ENCODE measurements around the gene MOB3B. TPM values are rescaled to one million over a fixed set of nuclear protein-coding genes. Genes with fewer than 3 reads are reported as not detected.

Gene MOB3B
- total RNA-seq, 1 donor from 2014 or later: 10.0 TPM

DNA sequence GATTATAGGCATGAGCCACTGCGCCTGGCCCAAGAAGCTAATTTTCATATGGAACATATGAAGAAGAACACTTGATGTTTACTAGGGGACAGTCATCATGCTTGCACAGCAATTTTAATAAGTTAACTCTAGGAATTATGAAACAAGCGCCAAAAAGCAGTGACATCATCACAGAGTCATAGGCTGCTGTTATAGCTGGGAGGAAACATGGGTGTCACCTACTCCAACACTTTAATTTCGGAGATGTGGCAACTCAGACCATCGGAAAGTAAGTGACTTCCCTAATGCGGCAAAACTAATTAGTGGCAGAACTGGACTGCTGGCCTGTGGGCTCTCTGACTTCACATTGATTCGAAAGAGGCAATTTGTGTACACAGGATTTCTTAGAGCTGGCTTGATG, 194.5 kb downstream of the MOB3B start:
- peaks cover 13% of the 10 kb centered on the region for H3K4me1 Mint-ChIP-seq
- no peak overlapping the region for H3K4me3 Mint-ChIP-seq
- ChIA-PET CTCF (interaction anchor here (0.8 to 11.1 kb wide), 4 partner anchors 15 to 212 kb away, joined by 3 to 201 read pairs (median 49); partner anchors contain the start of gene MOB3B), POLR2A (interaction anchor here (0.6 kb wide), 2 partner anchors 22 to 193 kb away, joined by 3 read pairs; no protein-coding TSS in a partner anchor)
- TF ChIP-seq, protein P1, sequence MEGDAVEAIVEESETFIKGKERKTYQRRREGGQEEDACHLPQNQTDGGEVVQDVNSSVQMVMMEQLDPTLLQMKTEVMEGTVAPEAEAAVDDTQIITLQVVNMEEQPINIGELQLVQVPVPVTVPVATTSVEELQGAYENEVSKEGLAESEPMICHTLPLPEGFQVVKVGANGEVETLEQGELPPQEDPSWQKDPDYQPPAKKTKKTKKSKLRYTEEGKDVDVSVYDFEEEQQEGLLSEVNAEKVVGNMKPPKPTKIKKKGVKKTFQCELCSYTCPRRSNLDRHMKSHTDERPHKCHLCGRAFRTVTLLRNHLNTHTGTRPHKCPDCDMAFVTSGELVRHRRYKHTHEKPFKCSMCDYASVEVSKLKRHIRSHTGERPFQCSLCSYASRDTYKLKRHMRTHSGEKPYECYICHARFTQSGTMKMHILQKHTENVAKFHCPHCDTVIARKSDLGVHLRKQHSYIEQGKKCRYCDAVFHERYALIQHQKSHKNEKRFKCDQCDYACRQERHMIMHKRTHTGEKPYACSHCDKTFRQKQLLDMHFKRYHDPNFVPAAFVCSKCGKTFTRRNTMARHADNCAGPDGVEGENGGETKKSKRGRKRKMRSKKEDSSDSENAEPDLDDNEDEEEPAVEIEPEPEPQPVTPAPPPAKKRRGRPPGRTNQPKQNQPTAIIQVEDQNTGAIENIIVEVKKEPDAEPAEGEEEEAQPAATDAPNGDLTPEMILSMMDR (IDR thresholded peaks at IDR 0.05): no peak
- DNase-seq (no peak), ATAC-seq (ENCODE audit: low read depth) (no peak)
- no peak overlapping the region for H3K27ac Mint-ChIP-seq
- H3K27me3 Mint-ChIP-seq: no peaks in the 10 kb centered on the region
- no peaks in the 10 kb centered on the region for H3K9me3 Mint-ChIP-seq
- peaks cover 8% of the 10 kb centered on the region for H3K36me3 Mint-ChIP-seq (ENCODE audit: low read depth)
- intact Hi-C loops (cut with micrococcal nuclease): no loop called here

DNA sequence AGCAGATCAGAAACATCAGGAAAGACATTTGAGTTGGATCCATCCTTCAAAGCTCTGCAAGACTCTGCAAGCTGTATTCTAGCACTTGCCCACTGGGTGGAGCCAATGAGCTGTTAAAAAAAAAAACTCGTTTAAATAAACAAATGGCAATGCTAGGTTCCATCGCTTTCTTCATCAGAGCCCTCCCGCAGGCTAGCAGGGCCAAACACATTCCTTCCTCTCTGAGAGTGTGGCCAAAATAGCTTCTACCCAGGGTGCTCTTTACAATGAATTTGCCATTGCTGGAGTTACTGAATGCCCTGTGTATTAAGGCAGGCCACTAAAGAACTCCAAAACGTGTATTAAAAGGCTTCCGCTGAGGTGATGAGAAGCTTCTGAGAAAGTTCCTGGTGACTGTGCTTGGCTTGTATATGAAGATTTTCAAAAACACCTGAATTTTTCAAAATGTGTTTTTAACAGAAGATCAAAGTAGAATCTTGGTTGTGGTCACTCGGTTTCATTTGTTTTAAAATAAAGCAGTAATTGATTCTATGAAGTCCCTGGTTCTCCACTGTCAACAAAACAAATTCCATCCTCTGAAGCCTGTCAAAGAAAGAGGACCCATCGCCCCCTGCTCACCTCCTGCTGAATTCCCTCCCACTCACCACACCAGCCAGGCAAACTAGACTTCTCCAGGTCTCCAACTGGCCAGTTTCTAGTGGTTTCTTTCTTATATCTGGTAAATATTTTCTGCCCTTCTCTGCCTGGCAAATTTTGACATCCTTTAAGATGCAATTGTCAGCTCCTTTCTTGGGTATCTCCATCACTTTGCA, 196.2 kb downstream of the MOB3B start:
- CTCF ChIA-PET: interaction anchor here (0.5 to 11.1 kb wide), 38 partner anchors 8 to 273 kb away, joined by 3 to 201 read pairs (median 4); partner anchors contain the start of gene MOB3B
- peak overlapping the region; percentile 36 for H3K27ac Mint-ChIP-seq

DNA sequence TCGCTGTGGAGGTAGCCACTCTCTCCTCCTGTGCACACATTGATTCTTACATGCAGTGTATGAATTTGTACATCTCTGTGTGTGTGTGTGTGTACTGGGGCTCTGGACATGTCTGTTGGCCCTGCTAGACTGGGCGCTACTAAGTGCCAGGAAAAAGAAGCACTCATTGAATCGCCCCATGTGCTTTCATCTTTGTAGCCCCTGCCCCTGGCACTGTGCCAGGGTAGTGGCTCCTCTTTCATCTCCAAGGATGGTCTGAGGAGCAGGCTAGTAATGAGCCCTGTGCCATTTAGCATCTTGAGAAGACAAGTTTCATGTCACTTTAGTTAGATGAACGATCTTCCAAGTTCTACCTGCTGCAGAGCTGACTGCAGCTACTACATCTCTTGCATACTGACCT, 198.2 kb downstream of the MOB3B start:
- intact Hi-C loops (cut with micrococcal nuclease): loop anchor here (5.0 kb wide), 1 partner anchor 111 kb away; no protein-coding TSS in a partner anchor
- ChIA-PET POLR2A (interaction anchor here (2.4 kb wide), 1 partner anchor 198 kb away, joined by 38 read pairs; the partner anchor contains the start of gene MOB3B), CTCF (interaction anchor here (0.9 to 11.1 kb wide), 8 partner anchors 18 to 230 kb away, joined by 3 to 201 read pairs (median 6); partner anchors contain the start of gene MOB3B)
- DNase-seq (no peak), ATAC-seq (ENCODE audit: low read depth) (no peak)
- H3K4me1 Mint-ChIP-seq: peaks cover 8% of the 10 kb centered on the region
- H3K36me3 Mint-ChIP-seq (ENCODE audit: low read depth): peaks cover 37% of the 10 kb centered on the region
- H3K27me3 Mint-ChIP-seq: no peaks in the 10 kb centered on the region
- TF ChIP-seq, protein P1 (IDR thresholded peaks at IDR 0.05): no peak
- H3K27ac Mint-ChIP-seq: no peak overlapping the region
- no peaks in the 10 kb centered on the region for H3K9me3 Mint-ChIP-seq
- H3K4me3 Mint-ChIP-seq: no peak overlapping the region

More for the DNA sequence above, 196.2 kb downstream of the MOB3B start:
- TF ChIP-seq, protein P1 (IDR thresholded peaks at IDR 0.05): peak; percentile 38
- H3K9me3 Mint-ChIP-seq: no peaks in the 10 kb centered on the region
- H3K36me3 Mint-ChIP-seq (ENCODE audit: low read depth): peaks cover 22% of the 10 kb centered on the region
- no peak overlapping the region for H3K4me3 Mint-ChIP-seq
- intact Hi-C loops (cut with micrococcal nuclease): loop anchor here (1.0 to 5.0 kb wide), 7 partner anchors 34 to 215 kb away; partner anchors contain the start of gene MOB3B
- peaks cover 13% of the 10 kb centered on the region for H3K4me1 Mint-ChIP-seq
- POLR2A ChIA-PET: interaction anchor here (0.6 to 2.4 kb wide), 6 partner anchors 45 to 588 kb away, joined by 3 to 38 read pairs (median 3); partner anchors contain the start of gene MOB3B
- ATAC-seq (ENCODE audit: low read depth) (peak; percentile 96), DNase-seq (peak; percentile 48)
- no peaks in the 10 kb centered on the region for H3K27me3 Mint-ChIP-seq

DNA sequence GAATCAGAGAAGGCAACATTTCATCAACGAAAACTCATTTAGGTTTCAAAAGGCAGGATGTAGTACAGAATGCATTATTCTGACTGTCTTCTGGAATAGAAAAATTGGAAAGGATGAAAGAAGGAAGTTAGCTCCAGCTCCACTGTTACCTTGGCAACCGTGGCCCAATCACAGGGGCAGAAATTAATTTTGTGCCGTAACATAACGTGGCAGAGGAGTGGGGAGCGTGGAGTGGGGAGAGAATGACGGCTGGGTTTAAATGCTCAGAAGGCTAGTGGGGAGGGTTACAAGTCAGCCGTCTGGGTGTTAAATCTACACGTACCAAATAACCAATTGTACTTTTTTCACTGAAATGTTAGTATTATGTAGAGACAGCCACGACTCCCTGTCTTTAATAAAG, 200.3 kb downstream of the MOB3B start:
- DNase-seq: no peak
- TF ChIP-seq, protein P1 (IDR thresholded peaks at IDR 0.05): no peak
- Mint-ChIP-seq H3K27me3 (no peaks in the 10 kb centered on the region), H3K27ac (no peak overlapping the region), H3K4me1 (peaks cover 8% of the 10 kb centered on the region), H3K9me3 (peaks cover 2% of the 10 kb centered on the region), H3K4me3 (no peak overlapping the region), H3K36me3 (ENCODE audit: low read depth) (peaks cover 48% of the 10 kb centered on the region)
- ChIA-PET POLR2A (no interaction called here), CTCF (interaction anchor here (11.1 kb wide), 1 partner anchor 202 kb away, joined by 201 read pairs; the partner anchor contains the start of gene MOB3B)
- intact Hi-C loops (cut with micrococcal nuclease): no loop called here
- ATAC-seq (ENCODE audit: low read depth): no peak

DNA sequence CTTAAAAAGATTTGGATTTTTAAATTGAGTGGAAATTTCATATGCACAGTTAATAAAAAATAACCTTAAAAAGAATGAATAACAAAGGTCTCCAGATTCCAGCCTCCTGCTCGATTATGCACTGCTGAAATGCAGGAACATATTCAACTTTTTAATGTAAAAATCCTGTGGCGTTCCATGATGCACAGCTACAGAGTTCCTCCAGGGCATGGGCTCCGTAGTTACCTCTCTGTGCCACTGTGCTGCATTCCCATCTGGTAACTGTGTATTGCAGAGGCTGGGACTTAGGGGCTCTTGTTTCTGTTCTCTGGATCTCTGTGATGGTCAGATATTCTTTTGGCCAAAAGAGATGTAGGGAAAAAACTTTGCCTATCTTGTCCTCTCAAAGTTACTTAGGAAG, 201.1 kb downstream of the MOB3B start:
- CTCF ChIA-PET: interaction anchor here (1.1 to 11.1 kb wide), 2 partner anchors 203 to 219 kb away, joined by 3 to 201 read pairs; partner anchors contain the start of gene MOB3B
- no peak for DNase-seq
- POLR2A ChIA-PET: no interaction called here
- Mint-ChIP-seq H3K4me3 (no peak overlapping the region), H3K36me3 (ENCODE audit: low read depth) (peaks cover 48% of the 10 kb centered on the region), H3K9me3 (peaks cover 2% of the 10 kb centered on the region), H3K4me1 (peaks cover 3% of the 10 kb centered on the region), H3K27me3 (no peaks in the 10 kb centered on the region), H3K27ac (no peak overlapping the region)
- TF ChIP-seq, protein P1 (IDR thresholded peaks at IDR 0.05): no peak
- intact Hi-C loops (cut with micrococcal nuclease): no loop called here
- no peak for ATAC-seq (ENCODE audit: low read depth)

All from activated B cell treated with CpG ODN at 0.5 μM for 24 hours (primary cell).